Stimulated activated CD8-positive, alpha-beta memory T cell treated with anti-CD3 and anti-CD28 coated beads, Interleukin-7, amount 100 ng/mL, for 1 hour (primary cell): Measurements from ENCODE around the gene ESPNL.
"Not testable (repeated sequence)": the region's sequence is repeated elsewhere in the genome, so short reads cannot be mapped to it uniquely, and the experiment has no call there.

Source experiments
- DNase-seq, 2 donors: peaks; one replicate each; pipeline ENCODE4 v3.0.0-alpha.2; 2020; ENCODE audit warnings: low read depth in 2 of 2

ESPNL gene, protein sequence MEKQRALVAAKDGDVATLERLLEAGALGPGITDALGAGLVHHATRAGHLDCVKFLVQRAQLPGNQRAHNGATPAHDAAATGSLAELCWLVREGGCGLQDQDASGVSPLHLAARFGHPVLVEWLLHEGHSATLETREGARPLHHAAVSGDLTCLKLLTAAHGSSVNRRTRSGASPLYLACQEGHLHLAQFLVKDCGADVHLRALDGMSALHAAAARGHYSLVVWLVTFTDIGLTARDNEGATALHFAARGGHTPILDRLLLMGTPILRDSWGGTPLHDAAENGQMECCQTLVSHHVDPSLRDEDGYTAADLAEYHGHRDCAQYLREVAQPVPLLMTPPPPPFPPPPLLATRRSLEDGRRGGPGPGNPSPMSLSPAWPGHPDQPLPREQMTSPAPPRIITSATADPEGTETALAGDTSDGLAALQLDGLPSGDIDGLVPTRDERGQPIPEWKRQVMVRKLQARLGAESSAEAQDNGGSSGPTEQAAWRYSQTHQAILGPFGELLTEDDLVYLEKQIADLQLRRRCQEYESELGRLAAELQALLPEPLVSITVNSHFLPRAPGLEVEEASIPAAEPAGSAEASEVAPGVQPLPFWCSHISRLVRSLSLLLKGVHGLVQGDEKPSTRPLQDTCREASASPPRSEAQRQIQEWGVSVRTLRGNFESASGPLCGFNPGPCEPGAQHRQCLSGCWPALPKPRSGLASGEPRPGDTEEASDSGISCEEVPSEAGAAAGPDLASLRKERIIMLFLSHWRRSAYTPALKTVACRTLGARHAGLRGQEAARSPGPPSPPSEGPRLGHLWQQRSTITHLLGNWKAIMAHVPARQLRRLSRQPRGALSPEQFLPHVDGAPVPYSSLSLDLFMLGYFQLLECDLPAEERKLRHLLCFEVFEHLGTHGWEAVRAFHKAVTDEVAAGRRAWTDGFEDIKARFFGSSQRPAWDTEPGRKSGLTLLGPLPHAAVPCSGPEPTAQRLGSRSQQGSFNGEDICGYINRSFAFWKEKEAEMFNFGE

DNA sequence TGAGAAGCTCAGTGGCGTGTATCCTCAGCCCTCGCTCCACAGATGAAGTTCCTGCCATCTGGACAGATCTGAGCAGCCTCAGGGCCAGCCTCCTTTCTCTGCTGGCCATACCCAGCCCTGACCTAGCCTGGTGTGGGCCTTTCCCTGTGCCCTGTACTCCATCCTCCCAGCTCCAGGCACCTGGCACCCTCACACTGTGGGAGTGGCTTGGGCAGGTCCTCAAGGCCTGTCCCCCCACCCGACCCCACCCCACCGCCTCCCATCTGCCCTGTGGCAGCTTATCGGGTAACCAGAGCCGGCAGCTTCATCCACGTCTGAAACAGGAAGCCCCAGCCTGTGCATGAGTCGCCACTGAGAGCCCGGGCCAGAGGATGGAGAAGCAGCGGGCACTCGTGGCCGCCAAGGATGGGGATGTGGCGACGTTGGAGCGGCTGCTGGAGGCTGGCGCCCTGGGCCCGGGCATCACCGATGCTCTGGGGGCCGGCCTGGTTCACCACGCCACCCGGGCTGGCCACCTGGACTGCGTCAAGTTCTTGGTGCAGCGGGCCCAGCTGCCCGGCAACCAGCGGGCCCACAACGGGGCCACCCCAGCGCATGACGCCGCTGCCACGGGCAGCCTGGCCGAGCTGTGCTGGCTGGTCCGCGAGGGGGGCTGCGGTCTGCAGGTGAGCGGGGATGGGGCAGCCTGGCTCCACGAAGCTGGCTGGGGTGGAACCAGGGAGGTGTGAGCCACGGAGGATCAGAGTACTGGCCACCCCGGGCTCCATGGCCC lies at the start of gene ESPNL:
Gene ESPNL (plus strand): TSS at position 292 of the 772 bp plus-strand sequence. CDS start 80 bp downstream, at position 372.
- DNase-seq = no peak

GRCh38 chr2:238053191-238053776 lies 46.9 kb upstream of the ESPNL start:
- no peak for DNase-seq

DNA sequence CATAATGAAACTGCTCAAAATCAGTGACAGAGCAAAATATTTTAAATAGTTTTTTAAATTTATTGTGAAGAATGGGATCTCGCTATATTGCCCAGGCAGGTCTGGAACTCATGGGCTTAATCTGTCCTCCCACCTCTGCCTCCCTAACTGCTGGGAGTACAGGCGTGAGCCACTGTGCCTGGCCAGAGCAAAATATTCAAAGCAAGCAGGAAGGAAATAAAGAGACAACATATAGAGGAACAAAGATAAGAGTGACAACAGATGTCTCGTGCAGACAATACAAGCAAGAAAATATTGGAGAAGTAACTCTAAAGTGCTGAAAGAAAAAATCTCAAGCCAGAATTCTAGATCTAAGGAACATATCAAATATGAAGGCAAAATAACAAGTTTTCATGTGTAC lies 44.3 kb upstream of the ESPNL start:
- no peak for DNase-seq

GRCh38 chr2:238057696-238058575 lies 42.2 kb upstream of the ESPNL start:
- not testable (repeated sequence) for DNase-seq

GRCh38 chr2:238059505-238059904 lies 40.6 kb upstream of the ESPNL start:
- DNase-seq = no peak

GRCh38 chr2:238060096-238060541 lies 40.0 kb upstream of the ESPNL start:
- no peak for DNase-seq

GRCh38 chr2:238060542-238061314 lies 39.4 kb upstream of the ESPNL start, which contains the start of gene SCLY:
SCLY (plus strand) TSS chr2:238061001; CDS start chr2:238061055, 54 bp downstream.
- peak; percentile 91 to 93 for DNase-seq

DNA sequence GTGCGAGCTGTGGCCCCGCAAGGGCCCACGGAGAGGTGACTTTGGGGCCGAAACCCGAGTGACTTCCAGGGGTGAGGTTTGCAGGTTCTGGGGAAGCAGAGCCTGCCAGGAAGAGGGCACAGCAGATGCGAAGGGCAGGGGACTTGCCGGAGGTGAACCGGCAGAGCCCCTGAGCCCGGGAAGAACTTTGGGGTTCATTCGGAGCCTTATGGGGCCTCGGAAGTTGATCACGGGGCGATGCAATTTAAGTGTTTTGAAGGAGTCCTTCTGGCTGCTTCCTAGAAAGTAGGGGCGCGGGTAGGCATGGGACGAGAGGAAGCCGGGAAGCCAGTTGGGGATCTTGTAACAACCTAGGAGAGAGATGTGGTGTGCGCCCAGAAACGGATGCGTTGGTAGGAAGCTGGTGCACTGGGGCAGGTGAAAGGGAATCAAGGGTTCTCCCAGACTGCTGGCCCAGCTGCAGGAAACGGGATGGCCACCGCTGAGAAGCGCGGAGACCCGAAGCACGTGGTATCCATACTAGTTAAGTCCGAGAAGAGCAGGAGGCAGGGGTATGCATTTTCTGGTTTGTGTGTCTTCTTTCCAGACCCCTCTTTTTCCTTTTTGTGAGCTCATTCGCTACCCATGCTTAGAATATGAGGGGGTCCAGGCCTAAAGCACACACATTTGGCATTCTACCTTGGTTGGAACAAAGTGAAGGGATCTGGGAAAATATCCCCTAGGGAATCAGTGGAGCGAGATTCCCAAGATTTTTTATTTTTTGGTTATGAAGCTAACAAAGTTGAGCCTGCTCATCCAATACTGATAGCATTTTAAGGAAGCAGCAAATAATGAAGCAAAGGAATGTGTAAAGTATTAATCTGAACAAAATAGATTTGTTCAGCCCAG lies 38.6 kb upstream of the ESPNL start:
- no peak for DNase-seq

GRCh38 chr2:238063414-238064189 lies 36.5 kb upstream of the ESPNL start:
- no peak for DNase-seq

- no peak for DNase-seq
Measured at GRCh38 chr2:238064376-238064775, 35.8 kb upstream of the ESPNL start.

- DNase-seq = no peak
Measured at GRCh38 chr2:238065071-238065846, 34.9 kb upstream of the ESPNL start.

DNA sequence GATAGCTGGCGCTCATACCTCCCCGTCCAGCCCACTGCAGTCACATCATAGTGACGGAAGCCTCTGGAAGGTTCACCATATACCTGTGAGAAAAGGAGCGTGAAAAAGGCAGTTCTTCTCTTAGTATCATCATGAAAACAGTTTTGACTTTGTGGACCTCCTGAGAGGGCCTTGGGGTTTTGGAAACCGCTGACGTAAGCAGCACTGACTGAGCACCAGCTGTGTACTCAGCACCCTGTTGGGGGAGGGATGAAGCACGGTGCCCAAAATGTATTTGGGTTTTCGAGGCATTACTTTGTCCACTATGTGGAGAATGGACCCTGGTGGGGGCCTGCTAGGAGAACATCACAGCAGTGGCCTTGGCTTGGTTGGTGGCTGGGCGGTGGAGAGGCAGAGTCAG lies 33.9 kb upstream of the ESPNL start:
- no peak for DNase-seq

GRCh38 chr2:238066718-238067117 lies 33.4 kb upstream of the ESPNL start:
- DNase-seq = not testable (repeated sequence)

GRCh38 chr2:238067939-238068338 lies 32.2 kb upstream of the ESPNL start:
- no peak for DNase-seq

GRCh38 chr2:238069021-238069709 lies 31.0 kb upstream of the ESPNL start:
- no peak for DNase-seq

DNA sequence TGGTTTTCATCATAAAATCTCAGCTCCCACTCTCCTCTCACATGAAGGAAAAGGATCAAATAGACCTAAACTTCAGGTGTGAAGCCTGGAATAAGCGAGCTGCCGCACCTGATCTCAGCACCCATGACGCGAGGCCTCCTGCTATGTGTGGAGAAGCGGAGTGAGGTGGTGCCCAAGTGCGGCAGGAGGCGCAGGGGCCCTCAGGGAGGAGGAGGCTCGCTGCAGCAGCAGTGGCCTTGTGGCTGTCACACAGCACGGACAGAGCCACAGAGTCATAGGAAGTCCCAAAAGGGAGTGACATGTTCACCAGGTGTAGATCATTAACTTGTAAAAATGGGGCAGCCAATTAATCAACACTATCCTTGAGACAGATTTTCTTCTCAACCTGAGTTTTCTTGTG lies 30.3 kb upstream of the ESPNL start:
- DNase-seq = no peak
